Esophagus muscularis mucosa (tissue), 4 donors: ENCODE measurements around the gene MMUT. TPM values are rescaled to one million over a fixed set of nuclear protein-coding genes. Genes with fewer than 3 reads are reported as not detected.
"Not testable (repeated sequence)": the region's sequence is repeated elsewhere in the genome, so short reads cannot be mapped to it uniquely, and the experiment has no call there.

Source experiments
- DNase-seq: peaks from one replicate; pipeline ENCODE4 v3.0.0-alpha.2; 2017; ENCODE audit errors: extremely low spot score
- H3K27ac ChIP-seq, 4 donors: fragments of 200-600 bp; sonication (generic); replicated peaks in 1 of 4; 1 replicate in 3 of 4; 2 replicates in 1 of 4; pipeline ENCODE4 v1.5.1; 2016 to 2019; ENCODE audit warnings: mild to moderate bottlenecking in 1 of 4
- H3K27me3 ChIP-seq, 4 donors: fragments of 200-600 bp; sonication (generic); one replicate each; pipeline versions ENCODE4 v1.5.1 to v1.6.0; 2016 to 2019
- H3K36me3 ChIP-seq, 4 donors: fragments of 200-600 bp; sonication (generic); one replicate each; pipeline ENCODE4 v1.5.1; 2016 to 2019
- H3K4me1 ChIP-seq, 4 donors: fragments of 200-600 bp; sonication (generic); one replicate each; pipeline ENCODE4 v1.5.1; 2016 to 2019
- H3K4me3 ChIP-seq, 4 donors: fragments of 200-600 bp; sonication (generic); 1 replicate in 2 of 4; 2 replicates in 2 of 4; pipeline ENCODE4 v1.5.1; 2016 to 2019; ENCODE audit warnings: mild to moderate bottlenecking in 4 of 4, moderate library complexity in 1 of 4
- H3K9me3 ChIP-seq, 4 donors: fragments of 200-600 bp; sonication (generic); 1 replicate in 3 of 4; 2 replicates in 1 of 4; pipeline ENCODE4 v1.5.1; 2016 to 2019
- EP300 ChIP-seq: sonication (generic); formaldehyde crosslinking; IDR thresholded peaks from one replicate; pipeline ENCODE4 v1.6.1; 2017; ENCODE audit warnings: antibody characterized with exemption
- POLR2A ChIP-seq: fragments of 450-650 bp; IDR thresholded peaks from one replicate; pipeline ENCODE4 v1.6.1; 2017; ENCODE audit warnings: antibody characterized with exemption, moderate library complexity, mild to moderate bottlenecking, low read depth
- POLR2AphosphoS5 ChIP-seq, 2 donors: sonication (generic); formaldehyde crosslinking; IDR thresholded peaks; one replicate each; pipeline ENCODE4 v1.6.1; 2017; ENCODE audit warnings: antibody characterized with exemption in 2 of 2
- WGBS: methylation state at CpG from one replicate; pipeline ENCODE4 v1.1.5; 2018; 5-methylcytosine and 5-hydroxymethylcytosine counted together
- intact Hi-C: fragments of 100-400 bp; cut with DNase I; formaldehyde crosslinking; loops from one replicate; pipeline ENCODE4 v1.15.1; 2023
- total RNA-seq, 4 donors: library from RNA; depleted of rRNA; stranded (reverse); fragments of >200 nt; gene quantifications; one replicate each; pipeline versions ENCODE4 v1.1.0 to v1.2.1, GENCODE V29; 2016
- TF ChIP-seq, protein P1 (sequence below), 3 experiments: fragments of 200-600 bp in 2 of 3; fragments of 450-650 bp in 1 of 3; sonication (generic) in 2 of 3; IDR thresholded peaks; one replicate each; pipeline ENCODE4 v1.5.1; 2017 to 2019; ENCODE audit warnings: antibody characterized with exemption in 3 of 3, mild to moderate bottlenecking in 2 of 3, moderate library complexity in 1 of 3

Gene MMUT
- total RNA-seq, 4 donors from 2014 or later = 18.3 to 23.7 (median 21.5) TPM

DNA sequence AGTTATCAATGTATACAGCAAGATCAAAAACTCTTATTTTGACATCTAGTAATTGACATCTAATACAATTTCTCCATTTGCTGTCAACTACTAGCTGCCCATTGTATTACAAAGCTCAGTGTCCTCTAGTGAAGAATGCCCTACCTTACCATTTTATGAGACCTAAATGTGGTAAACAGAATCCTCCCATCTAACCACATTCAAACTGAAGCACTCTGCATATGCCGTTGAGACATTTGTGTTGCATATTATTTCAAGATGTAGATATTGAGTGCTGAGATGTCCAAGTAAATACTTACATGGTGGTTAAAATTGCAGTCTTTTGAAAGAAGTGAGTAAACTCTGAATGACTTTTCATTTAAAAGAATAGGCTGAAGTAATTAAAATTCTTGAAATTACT, 36.1 kb upstream of the MMUT start:
- intact Hi-C loops = no loop called here
- Histone ChIP-seq H3K27me3 (no peaks in the 10 kb centered on the region), H3K27ac (no peak overlapping the region), H3K4me1 (no peaks in the 10 kb centered on the region), H3K36me3 (peaks cover 0 to 9% (median 0%) of the 10 kb centered on the region in 4 donors), H3K9me3 (no peaks in the 10 kb centered on the region), H3K4me3 (no peak overlapping the region)
- 90% methylated on average over 1 of the region's 1 CpG for WGBS
- no peak for TF ChIP-seq EP300
- TF ChIP-seq, protein P1, sequence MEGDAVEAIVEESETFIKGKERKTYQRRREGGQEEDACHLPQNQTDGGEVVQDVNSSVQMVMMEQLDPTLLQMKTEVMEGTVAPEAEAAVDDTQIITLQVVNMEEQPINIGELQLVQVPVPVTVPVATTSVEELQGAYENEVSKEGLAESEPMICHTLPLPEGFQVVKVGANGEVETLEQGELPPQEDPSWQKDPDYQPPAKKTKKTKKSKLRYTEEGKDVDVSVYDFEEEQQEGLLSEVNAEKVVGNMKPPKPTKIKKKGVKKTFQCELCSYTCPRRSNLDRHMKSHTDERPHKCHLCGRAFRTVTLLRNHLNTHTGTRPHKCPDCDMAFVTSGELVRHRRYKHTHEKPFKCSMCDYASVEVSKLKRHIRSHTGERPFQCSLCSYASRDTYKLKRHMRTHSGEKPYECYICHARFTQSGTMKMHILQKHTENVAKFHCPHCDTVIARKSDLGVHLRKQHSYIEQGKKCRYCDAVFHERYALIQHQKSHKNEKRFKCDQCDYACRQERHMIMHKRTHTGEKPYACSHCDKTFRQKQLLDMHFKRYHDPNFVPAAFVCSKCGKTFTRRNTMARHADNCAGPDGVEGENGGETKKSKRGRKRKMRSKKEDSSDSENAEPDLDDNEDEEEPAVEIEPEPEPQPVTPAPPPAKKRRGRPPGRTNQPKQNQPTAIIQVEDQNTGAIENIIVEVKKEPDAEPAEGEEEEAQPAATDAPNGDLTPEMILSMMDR (IDR thresholded peaks at IDR 0.05) = no peak
- TF ChIP-seq POLR2AphosphoS5 (IDR thresholded peaks at IDR 0.05) = no peak
- TF ChIP-seq POLR2A = no peak
- no peak for DNase-seq

DNA sequence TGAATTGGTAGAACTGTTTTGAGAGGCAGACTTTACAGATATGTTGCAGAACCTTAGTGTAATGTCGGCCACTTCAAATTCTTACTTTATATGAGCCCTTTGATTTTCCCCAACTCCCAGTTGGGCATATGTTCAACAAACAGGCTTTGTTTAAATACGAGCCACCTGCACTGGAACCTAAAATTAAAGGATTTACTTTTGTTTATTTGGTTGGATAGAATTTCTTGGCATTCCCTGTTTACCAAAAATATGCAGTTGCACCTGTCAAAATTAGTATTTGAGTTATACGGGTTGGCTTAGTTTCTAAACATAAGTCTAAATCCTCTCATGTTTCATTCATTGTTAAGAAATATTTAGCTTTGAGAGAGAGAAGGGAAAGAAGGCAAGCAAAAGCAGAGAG, 34.3 kb upstream of the MMUT start:
- Histone ChIP-seq H3K27ac (no peak overlapping the region), H3K4me3 (no peak overlapping the region), H3K4me1 (no peaks in the 10 kb centered on the region), H3K27me3 (no peaks in the 10 kb centered on the region), H3K9me3 (no peaks in the 10 kb centered on the region), H3K36me3 (peaks cover 3 to 25% (median 4%) of the 10 kb centered on the region in 4 donors)
- no peak for DNase-seq
- TF ChIP-seq EP300 = no peak
- TF ChIP-seq POLR2AphosphoS5 (IDR thresholded peaks at IDR 0.05) = no peak
- TF ChIP-seq, protein P1 (IDR thresholded peaks at IDR 0.05) = no peak
- TF ChIP-seq POLR2A = no peak
- intact Hi-C loops = no loop called here
- 64% methylated on average over 3 of the region's 3 CpGs for WGBS

DNA sequence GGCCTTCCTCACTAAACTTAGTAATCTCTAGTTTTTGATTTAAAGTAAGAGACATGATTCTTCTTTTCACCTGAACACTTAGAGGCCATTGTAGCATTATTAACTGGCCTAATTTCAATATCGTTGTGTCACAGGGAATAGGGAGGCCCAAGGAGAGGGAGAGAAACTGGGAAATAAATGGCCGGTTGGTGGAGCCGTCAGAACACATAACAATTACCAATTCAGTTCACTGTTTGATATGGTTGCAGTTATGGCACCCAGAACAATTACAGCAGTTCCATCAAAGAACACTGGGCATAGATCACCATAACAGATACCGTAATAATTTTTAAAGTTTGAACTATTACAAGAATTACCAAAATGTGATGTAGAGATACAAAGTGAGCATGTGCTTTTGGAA, 27.6 kb upstream of the MMUT start:
- TF ChIP-seq EP300 (no peak), POLR2AphosphoS5 (IDR thresholded peaks at IDR 0.05) (no peak), POLR2A (no peak)
- TF ChIP-seq, protein P1 (IDR thresholded peaks at IDR 0.05) = no peak
- no peaks in the 10 kb centered on the region for H3K4me1 ChIP-seq
- WGBS = 98% methylated on average over 4 of the region's 4 CpGs
- H3K9me3 ChIP-seq = no peaks in the 10 kb centered on the region
- DNase-seq = no peak
- no peaks in the 10 kb centered on the region for H3K27me3 ChIP-seq
- H3K27ac ChIP-seq = no peak overlapping the region
- H3K36me3 ChIP-seq = peaks cover 14 to 67% (median 34%) of the 10 kb centered on the region in 4 donors
- no peak overlapping the region for H3K4me3 ChIP-seq
- intact Hi-C loops = no loop called here

DNA sequence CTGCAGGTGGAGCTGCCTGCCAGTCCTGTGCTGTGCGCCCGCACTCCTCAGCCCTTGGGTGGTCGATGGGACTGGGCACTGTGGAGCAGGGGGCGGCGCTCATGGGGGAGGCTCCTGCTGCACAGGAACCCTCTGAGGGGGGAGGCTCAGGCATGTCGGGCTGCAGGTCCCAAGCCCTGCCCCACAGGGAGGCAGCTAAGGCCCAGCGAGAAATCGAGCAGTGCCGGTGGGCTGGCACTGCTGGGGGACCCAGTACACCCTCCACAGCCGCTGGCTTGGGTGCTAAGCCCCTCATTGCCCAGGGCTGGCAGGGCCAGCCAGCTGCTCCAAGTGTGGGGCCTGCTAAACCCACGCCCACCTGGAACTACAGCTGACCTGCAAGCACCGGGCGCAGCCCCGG, 20.3 kb upstream of the MMUT start:
- H3K27ac ChIP-seq, H3K4me1 ChIP-seq, H3K4me3 ChIP-seq, intact Hi-C loops, H3K9me3 ChIP-seq, DNase-seq, H3K27me3 ChIP-seq: not testable (repeated sequence)
- WGBS = 80% methylated on average over 6 of the region's 14 CpGs
- peaks cover under 1 to 26% (median 7%) of the 10 kb centered on the region in 4 donors for H3K36me3 ChIP-seq

DNA sequence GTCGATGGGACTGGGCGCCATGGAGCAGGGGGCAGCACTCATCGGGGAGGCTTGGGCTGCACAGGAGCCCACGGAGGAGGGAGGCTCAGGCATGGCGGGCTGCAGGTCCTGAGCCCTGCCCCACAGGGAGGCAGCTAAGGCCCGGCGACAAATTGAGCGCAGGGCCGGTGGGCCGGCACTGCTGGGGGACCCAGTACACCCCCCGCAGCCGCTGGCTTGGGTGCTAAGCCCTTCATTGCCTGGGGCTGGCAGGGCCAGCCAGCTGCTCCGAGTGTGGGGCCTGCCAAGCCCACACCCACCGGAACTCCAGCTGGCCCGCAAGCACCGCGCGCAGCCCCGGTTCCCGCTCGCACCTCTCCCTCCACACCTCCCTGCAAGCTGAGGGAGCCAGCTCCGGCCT, 18.8 kb upstream of the MMUT start:
- peaks cover 0 to 22% (median 5%) of the 10 kb centered on the region in 4 donors for H3K36me3 ChIP-seq
- H3K9me3 ChIP-seq, H3K4me3 ChIP-seq, intact Hi-C loops, H3K27me3 ChIP-seq, DNase-seq, H3K27ac ChIP-seq, H3K4me1 ChIP-seq: not testable (repeated sequence)
- 100% methylated on average over 4 of the region's 22 CpGs for WGBS

DNA sequence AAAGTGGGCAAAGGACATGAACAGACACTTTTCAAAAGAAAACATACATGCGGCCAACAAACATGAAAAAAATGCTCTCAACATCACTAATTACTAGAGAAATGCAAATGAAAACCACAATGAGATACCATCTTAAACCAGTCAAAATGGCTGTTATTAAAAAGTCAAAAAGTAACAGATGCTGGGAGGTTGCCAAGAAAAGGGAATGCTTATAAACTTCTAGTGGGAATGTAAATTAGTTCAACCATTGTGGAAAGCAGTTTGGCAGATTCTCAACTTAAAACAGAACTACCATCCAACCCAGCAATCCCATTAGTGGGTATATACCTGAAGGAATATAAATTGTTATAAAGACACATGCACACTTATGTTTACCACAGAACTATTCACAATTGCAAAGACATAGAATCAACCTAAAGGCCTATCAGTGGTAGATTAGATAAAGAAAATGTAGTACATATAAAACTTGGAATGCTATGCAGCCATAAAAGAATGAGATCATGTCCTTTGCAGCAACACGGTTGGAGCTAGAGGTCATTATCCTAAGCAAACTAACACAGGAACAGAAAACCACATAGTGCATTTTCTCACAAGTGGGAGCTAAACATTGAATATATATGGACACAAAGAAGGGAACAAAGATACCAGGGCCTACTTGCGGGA, 16.4 kb upstream of the MMUT start:
- no peak overlapping the region for H3K4me3 ChIP-seq
- H3K36me3 ChIP-seq = peaks cover 0 to 22% (median 5%) of the 10 kb centered on the region in 4 donors
- H3K27ac ChIP-seq = no peak overlapping the region
- no peaks in the 10 kb centered on the region for H3K9me3 ChIP-seq
- WGBS = 96% methylated on average over 3 of the region's 3 CpGs
- TF ChIP-seq, protein P1 (IDR thresholded peaks at IDR 0.05) = no peak
- TF ChIP-seq POLR2A (no peak), EP300 (no peak), POLR2AphosphoS5 (IDR thresholded peaks at IDR 0.05) (no peak)
- intact Hi-C loops = no loop called here
- H3K4me1 ChIP-seq = no peaks in the 10 kb centered on the region
- no peaks in the 10 kb centered on the region for H3K27me3 ChIP-seq
- DNase-seq = no peak

DNA sequence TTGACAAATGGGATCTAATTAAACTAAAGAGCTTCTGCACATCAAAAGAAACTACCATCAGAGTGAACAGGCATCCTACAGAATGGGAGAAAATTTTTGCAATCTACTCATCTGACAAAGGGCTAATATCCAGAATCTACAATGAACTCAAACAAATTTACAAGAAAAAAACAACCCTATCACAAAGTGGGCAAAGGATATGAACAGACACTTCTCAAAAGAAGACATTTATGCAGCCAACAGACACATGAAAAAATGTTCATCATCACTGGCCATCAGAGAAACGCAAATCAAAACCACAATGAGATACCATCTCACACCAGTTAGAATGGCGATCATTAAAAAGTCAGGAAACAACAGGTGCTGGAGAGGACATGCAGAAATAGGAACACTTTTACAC, 13.5 kb upstream of the MMUT start:
- WGBS = 100% methylated on average over 2 of the region's 2 CpGs
- H3K4me3 ChIP-seq, H3K27me3 ChIP-seq, DNase-seq, H3K27ac ChIP-seq, intact Hi-C loops, H3K4me1 ChIP-seq, H3K9me3 ChIP-seq: not testable (repeated sequence)
- H3K36me3 ChIP-seq = peaks cover 0 to 31% (median 10%) of the 10 kb centered on the region in 4 donors
